ENCODE results near the gene CRYBG3.

DNA sequence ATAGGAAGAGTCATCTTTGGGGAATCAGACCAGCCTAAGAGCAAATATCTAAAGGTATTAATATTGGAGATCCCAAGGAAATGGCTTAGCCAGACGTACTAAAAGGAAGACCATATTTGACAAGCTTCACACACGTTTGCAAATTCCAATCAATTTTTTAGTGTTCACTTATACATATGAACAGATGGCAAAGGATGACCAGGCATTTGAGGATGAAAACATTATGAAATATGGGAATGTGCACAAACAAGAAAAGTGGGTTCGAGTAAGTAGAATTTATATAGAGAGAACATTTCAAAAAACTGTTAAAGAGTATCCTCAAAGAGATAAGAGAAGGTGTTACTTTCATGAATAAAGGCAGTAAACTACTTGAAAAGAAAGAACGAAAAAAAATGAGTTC, 25.9 kb upstream of the CRYBG3 start:
- TF ChIP-seq CTCF (IDR thresholded peaks at IDR 0.05; ENCODE audit: borderline replicate concordance, extremely low read depth, low read length, poor library complexity, severe bottlenecking), result no peak
- TF ChIP-seq EZH2 (IDR thresholded peaks at IDR 0.05; ENCODE audit: borderline replicate concordance, low read depth, low read length, severe bottlenecking), result no peak
